ENCODE data around the gene PLCB4. TPM values are rescaled to one million over a fixed set of nuclear protein-coding genes. Genes with fewer than 3 reads are reported as not detected.

The PLCB4 gene
- total RNA-seq, 1 experiment from 2014 or later = 12.9 TPM

- no TSS peak for BruUV-seq (replicated peaks)
- Mint-ChIP-seq H3K27ac (ENCODE audit: unreplicated experiment) (no peak overlapping the region), H3K4me1 (ENCODE audit: low read depth, unreplicated experiment) (no peaks in the 10 kb centered on the region), H3K27me3 (ENCODE audit: unreplicated experiment) (no peaks in the 10 kb centered on the region), H3K9me3 (ENCODE audit: low read depth, unreplicated experiment) (no peaks in the 10 kb centered on the region), H3K4me3 (ENCODE audit: low read depth, unreplicated experiment) (no peak overlapping the region), H3K36me3 (ENCODE audit: insufficient read depth, unreplicated experiment) (no peaks in the 10 kb centered on the region)
- TF ChIP-seq CTCF (IDR thresholded peaks at IDR 0.05; ENCODE audit: unreplicated experiment) = no peak
- intact Hi-C loops (cut with micrococcal nuclease; ENCODE audit: unreplicated experiment) = no loop called here
- CTCF ChIA-PET = no interaction called here
- no peak for DNase-seq
Observed at GRCh38 chr20:9220874-9221547, 152.1 kb downstream of the PLCB4 start.

GRCh38 chr20:9223296-9223695 is 154.4 kb downstream of the PLCB4 start:
- DNase-seq = no peak
- no peak overlapping the region for H3K27ac Mint-ChIP-seq (ENCODE audit: unreplicated experiment)
- intact Hi-C loops (cut with micrococcal nuclease; ENCODE audit: unreplicated experiment) = no loop called here
- H3K4me1 Mint-ChIP-seq (ENCODE audit: low read depth, unreplicated experiment) = no peaks in the 10 kb centered on the region
- CTCF ChIA-PET = no interaction called here
- no peak for TF ChIP-seq CTCF (IDR thresholded peaks at IDR 0.05; ENCODE audit: unreplicated experiment)
- BruUV-seq (replicated peaks) = no TSS peak
- H3K9me3 Mint-ChIP-seq (ENCODE audit: low read depth, unreplicated experiment) = no peaks in the 10 kb centered on the region
- no peaks in the 10 kb centered on the region for H3K36me3 Mint-ChIP-seq (ENCODE audit: insufficient read depth, unreplicated experiment)
- H3K4me3 Mint-ChIP-seq (ENCODE audit: low read depth, unreplicated experiment) = no peak overlapping the region
- no peaks in the 10 kb centered on the region for H3K27me3 Mint-ChIP-seq (ENCODE audit: unreplicated experiment)

GRCh38 chr20:9225879-9226278 is 157.0 kb downstream of the PLCB4 start:
- H3K4me3 Mint-ChIP-seq (ENCODE audit: low read depth, unreplicated experiment) = no peak overlapping the region
- intact Hi-C loops (cut with micrococcal nuclease; ENCODE audit: unreplicated experiment) = no loop called here
- no TSS peak for BruUV-seq (replicated peaks)
- CTCF ChIA-PET = no interaction called here
- no peak for DNase-seq
- H3K4me1 Mint-ChIP-seq (ENCODE audit: low read depth, unreplicated experiment) = no peaks in the 10 kb centered on the region
- TF ChIP-seq CTCF (IDR thresholded peaks at IDR 0.05; ENCODE audit: unreplicated experiment) = no peak
- H3K9me3 Mint-ChIP-seq (ENCODE audit: low read depth, unreplicated experiment) = no peaks in the 10 kb centered on the region
- H3K27me3 Mint-ChIP-seq (ENCODE audit: unreplicated experiment) = no peaks in the 10 kb centered on the region
- no peak overlapping the region for H3K27ac Mint-ChIP-seq (ENCODE audit: unreplicated experiment)
- no peaks in the 10 kb centered on the region for H3K36me3 Mint-ChIP-seq (ENCODE audit: insufficient read depth, unreplicated experiment)

GRCh38 chr20:9227896-9228615 is 159.2 kb downstream of the PLCB4 start:
- Mint-ChIP-seq H3K4me1 (ENCODE audit: low read depth, unreplicated experiment) (no peaks in the 10 kb centered on the region), H3K9me3 (ENCODE audit: low read depth, unreplicated experiment) (no peaks in the 10 kb centered on the region), H3K4me3 (ENCODE audit: low read depth, unreplicated experiment) (no peak overlapping the region), H3K27ac (ENCODE audit: unreplicated experiment) (no peak overlapping the region), H3K27me3 (ENCODE audit: unreplicated experiment) (no peaks in the 10 kb centered on the region), H3K36me3 (ENCODE audit: insufficient read depth, unreplicated experiment) (no peaks in the 10 kb centered on the region)
- CTCF ChIA-PET = no interaction called here
- no peak for TF ChIP-seq CTCF (IDR thresholded peaks at IDR 0.05; ENCODE audit: unreplicated experiment)
- DNase-seq = no peak
- BruUV-seq (replicated peaks) = no TSS peak
- intact Hi-C loops (cut with micrococcal nuclease; ENCODE audit: unreplicated experiment) = no loop called here
